Measurements from ENCODE around the gene SPTB.

GRCh38 chr14:64787619-64788018 lies 92.1 kb downstream of the SPTB start:
- TF ChIP-seq, protein P1, sequence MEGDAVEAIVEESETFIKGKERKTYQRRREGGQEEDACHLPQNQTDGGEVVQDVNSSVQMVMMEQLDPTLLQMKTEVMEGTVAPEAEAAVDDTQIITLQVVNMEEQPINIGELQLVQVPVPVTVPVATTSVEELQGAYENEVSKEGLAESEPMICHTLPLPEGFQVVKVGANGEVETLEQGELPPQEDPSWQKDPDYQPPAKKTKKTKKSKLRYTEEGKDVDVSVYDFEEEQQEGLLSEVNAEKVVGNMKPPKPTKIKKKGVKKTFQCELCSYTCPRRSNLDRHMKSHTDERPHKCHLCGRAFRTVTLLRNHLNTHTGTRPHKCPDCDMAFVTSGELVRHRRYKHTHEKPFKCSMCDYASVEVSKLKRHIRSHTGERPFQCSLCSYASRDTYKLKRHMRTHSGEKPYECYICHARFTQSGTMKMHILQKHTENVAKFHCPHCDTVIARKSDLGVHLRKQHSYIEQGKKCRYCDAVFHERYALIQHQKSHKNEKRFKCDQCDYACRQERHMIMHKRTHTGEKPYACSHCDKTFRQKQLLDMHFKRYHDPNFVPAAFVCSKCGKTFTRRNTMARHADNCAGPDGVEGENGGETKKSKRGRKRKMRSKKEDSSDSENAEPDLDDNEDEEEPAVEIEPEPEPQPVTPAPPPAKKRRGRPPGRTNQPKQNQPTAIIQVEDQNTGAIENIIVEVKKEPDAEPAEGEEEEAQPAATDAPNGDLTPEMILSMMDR (conservative IDR thresholded peaks at IDR 0.05; ENCODE audit: low read depth, low read length), result no peak
- no peak for TF ChIP-seq EZH2 (IDR thresholded peaks at IDR 0.05; ENCODE audit: borderline replicate concordance, low read depth, low read length, poor library complexity, severe bottlenecking)
